A549 (cell line): Measurements from ENCODE around the gene FBRSL1. TPM values are rescaled to one million over a fixed set of nuclear protein-coding genes. Genes with fewer than 3 reads are reported as not detected.

Experiments
- ATAC-seq, 2 experiments: fragments of 200-7000 bp in 1 of 2; fragments of >200 bp in 1 of 2; cut with Nextera tagmentation in 1 of 2; cut with Tn5 transposase in 1 of 2; 3 replicates each; pipeline versions ENCODE4 v1.8.0 to v1.9.1; 2018 to 2020; ENCODE audit warnings: mild to moderate bottlenecking in 1 of 2, moderate library complexity in 1 of 2
- CTCF ChIA-PET: fragments of 300-600 bp; sonication (Branson Sonifier 250); formaldehyde crosslinking; extraction: SDS; loops from one replicate; lab custom pipeline; 2021; ENCODE audit warnings: antibody characterized with exemption, inconsistent platforms; lab: Yijun Ruan, JAX
- POLR2A ChIA-PET: fragments of 350-600 bp; formaldehyde crosslinking; extraction: SDS; loops from one replicate; lab custom pipeline; 2021; ENCODE audit warnings: antibody characterized with exemption, inconsistent platforms; lab: Yijun Ruan, JAX
- DNase-seq, 2 experiments: peaks; one replicate each; pipeline versions ENCODE4 v3.0.0 to v3.0.0-alpha.2; 2011 to 2016; ENCODE audit warnings: low read depth in 1 of 2, low spot score in 1 of 2
- FAIRE-seq: peaks from 2 replicates; lab custom pipeline; 2011; peaks lifted over from hg19 to GRCh38; lab: Jason Lieb, UNC
- H3K27ac ChIP-seq, 2 experiments: fragments of >200 bp; sonication (Bioruptor Twin); formaldehyde crosslinking; 3 replicates each; pipeline ENCODE4 v1.5.1; 2016 to 2017
- H3K4me1 ChIP-seq: fragments of >200 bp; sonication (Bioruptor Twin); formaldehyde crosslinking; 3 replicates; pipeline ENCODE4 v1.6.1; 2016
- H3K4me2 ChIP-seq: fragments of >200 bp; sonication (Bioruptor Twin); formaldehyde crosslinking; 3 replicates; pipeline ENCODE4 v1.6.1; 2016
- H3K4me3 ChIP-seq: fragments of >200 bp; sonication (Bioruptor Twin); formaldehyde crosslinking; 3 replicates; pipeline ENCODE4 v1.5.1; 2016
- H3K9me3 ChIP-seq: fragments of >200 bp; sonication (Bioruptor Twin); formaldehyde crosslinking; 3 replicates; pipeline ENCODE4 v1.6.1; 2016
- CHD4 ChIP-seq: fragments of 200-600 bp; sonication (generic); IDR thresholded peaks from 2 replicates; pipeline ENCODE4 v1.6.1; 2016; ENCODE audit warnings: antibody characterized with exemption, mild to moderate bottlenecking, borderline replicate concordance
- EHF ChIP-seq: fragments of 250-450 bp; sonication (Bioruptor Pico); IDR thresholded peaks from 2 replicates; pipeline ENCODE4 v1.5.0; 2020; ENCODE audit warnings: mild to moderate bottlenecking
- ESRRA ChIP-seq: fragments of 150-350 bp; IDR thresholded peaks from 2 replicates; pipeline ENCODE4 v1.6.1; 2014; ENCODE audit warnings: mild to moderate bottlenecking, low read length, borderline replicate concordance
- FOSB ChIP-seq: fragments of 250-450 bp; sonication (Bioruptor Pico); IDR thresholded peaks from 2 replicates; pipeline ENCODE4 v1.5.0; 2020; ENCODE audit warnings: mild to moderate bottlenecking, moderate library complexity
- FOXS1 ChIP-seq: fragments of 250-450 bp; sonication (Bioruptor Pico); IDR thresholded peaks from 2 replicates; pipeline ENCODE4 v1.5.0; 2020; ENCODE audit warnings: mild to moderate bottlenecking, moderate library complexity
- HOXA7 ChIP-seq: fragments of 250-450 bp; sonication (Bioruptor Pico); IDR thresholded peaks from 2 replicates; pipeline ENCODE4 v1.5.0; 2020; ENCODE audit warnings: mild to moderate bottlenecking, moderate library complexity
- HOXB13 ChIP-seq: fragments of 250-450 bp; sonication (Bioruptor Pico); IDR thresholded peaks from 2 replicates; pipeline ENCODE4 v1.5.0; 2020; ENCODE audit warnings: low read depth, mild to moderate bottlenecking, moderate library complexity
- HOXB5 ChIP-seq: fragments of 250-450 bp; sonication (Bioruptor Pico); IDR thresholded peaks from 2 replicates; pipeline ENCODE4 v1.5.0; 2020; ENCODE audit warnings: mild to moderate bottlenecking, moderate library complexity
- MAZ ChIP-seq: fragments of 150-350 bp; IDR thresholded peaks from 2 replicates; pipeline ENCODE4 v1.6.1; 2014; ENCODE audit warnings: antibody characterized with exemption, low read depth, low read length, borderline replicate concordance
- MYC ChIP-seq: IDR thresholded peaks from 2 replicates; pipeline ENCODE4 v1.6.1; 2012; ENCODE audit warnings: mild to moderate bottlenecking, inconsistent platforms, low read length, improper control_type of control experiment, borderline replicate concordance
- NR3C1 ChIP-seq: fragments of >200 bp; sonication (Bioruptor Twin); formaldehyde crosslinking; IDR thresholded peaks from 3 replicates; pipeline ENCODE4 v1.6.1; 2017
- POLR2A ChIP-seq: IDR thresholded peaks from 2 replicates; pipeline ENCODE4 v1.6.1; 2012; ENCODE audit warnings: mild to moderate bottlenecking, low read length
- RAD21 ChIP-seq, 2 experiments: fragments of >200 bp in 1 of 2; sonication (Bioruptor Twin) in 1 of 2; formaldehyde crosslinking in 1 of 2; IDR thresholded peaks in 1 of 2; conservative IDR thresholded peaks in 1 of 2; 2 replicates in 1 of 2; 3 replicates in 1 of 2; pipeline ENCODE4 v1.6.1; 2012 to 2018; ENCODE audit warnings: inconsistent platforms in 1 of 2
- RARB ChIP-seq: fragments of 250-450 bp; sonication (Bioruptor Pico); IDR thresholded peaks from 2 replicates; pipeline ENCODE4 v1.8.0; 2021; ENCODE audit warnings: mild to moderate bottlenecking, moderate library complexity
- RFX5 ChIP-seq: fragments of 450-650 bp; IDR thresholded peaks from 2 replicates; pipeline ENCODE4 v1.7.1; 2014; ENCODE audit warnings: antibody characterized with exemption, mild to moderate bottlenecking, moderate library complexity
- SMC3 ChIP-seq: fragments of >200 bp; sonication (Bioruptor Twin); formaldehyde crosslinking; IDR thresholded peaks from 3 replicates; pipeline ENCODE4 v1.6.1; 2018; ENCODE audit warnings: inconsistent platforms
- SREBF2 ChIP-seq: fragments of 450-650 bp; IDR thresholded peaks from 2 replicates; pipeline ENCODE4 v1.6.1; 2014; ENCODE audit warnings: mild to moderate bottlenecking, moderate library complexity
- TP53 ChIP-seq: fragments of 250-450 bp; sonication (Bioruptor Pico); IDR thresholded peaks from 2 replicates; pipeline ENCODE4 v1.5.0; 2021; ENCODE audit warnings: mild to moderate bottlenecking, moderate library complexity
- ZC3H11A ChIP-seq: fragments of 450-650 bp; IDR thresholded peaks from 2 replicates; pipeline ENCODE4 v1.6.1; 2014; ENCODE audit warnings: antibody characterized with exemption, mild to moderate bottlenecking
- ZFP36 ChIP-seq: fragments of 450-650 bp; IDR thresholded peaks from 2 replicates; pipeline ENCODE4 v1.6.1; 2014; ENCODE audit warnings: borderline replicate concordance; ENCODE audit not compliant: partially characterized antibody
- ZNF302 ChIP-seq: fragments of 250-450 bp; sonication (Bioruptor Pico); IDR thresholded peaks from 2 replicates; pipeline ENCODE4 v1.9.0; 2021; ENCODE audit warnings: inconsistent platforms, mild to moderate bottlenecking, moderate library complexity
- WGBS: methylation state at CpG from one replicate; pipeline ENCODE4 v1.1.6; 2017; ENCODE audit errors: missing lambda C conversion rate; 5-methylcytosine and 5-hydroxymethylcytosine counted together
- polyA plus RNA-seq, 4 experiments: library from polyadenylated mRNA; depleted of rRNA in 3 of 4; stranded (reverse); fragments of >200 nt; fragmentation: RNase III in 1 of 4; extraction: RNeasy Plus Mini Kit Qiagen cat#74134 plus additional on column Dnase treatment in 1 of 4; gene quantifications; 2 replicates in 3 of 4; 3 replicates in 1 of 4; pipeline ENCODE4 v1.2.3, GENCODE V29; 2011 to 2017
- TF ChIP-seq, protein P1 (sequence below): fragments of >200 bp; sonication (Bioruptor Twin); formaldehyde crosslinking; IDR thresholded peaks from 2 replicates; pipeline ENCODE4 v1.6.1; 2016
- TF ChIP-seq, protein P2 (sequence below): IDR thresholded peaks from 2 replicates; pipeline ENCODE4 v1.6.1; 2012; ENCODE audit warnings: low read depth, borderline replicate concordance
- TF ChIP-seq, protein P3 (sequence below): fragments of 150-350 bp; IDR thresholded peaks from 2 replicates; pipeline ENCODE4 v1.6.1; 2014; ENCODE audit warnings: low read depth, mild to moderate bottlenecking, low read length
- TF ChIP-seq, protein P4 (sequence below): fragments of 250-450 bp; sonication (Bioruptor Pico); IDR thresholded peaks from 2 replicates; pipeline ENCODE4 v1.5.0; 2021; ENCODE audit warnings: mild to moderate bottlenecking, moderate library complexity, borderline replicate concordance
- TF ChIP-seq, protein P5 (sequence below): fragments of 450-650 bp; IDR thresholded peaks from 2 replicates; pipeline ENCODE4 v1.6.1; 2014; ENCODE audit warnings: antibody characterized with exemption
- TF ChIP-seq, protein P6 (sequence below): fragments of >200 bp; sonication (Bioruptor Twin); formaldehyde crosslinking; IDR thresholded peaks from 3 replicates; pipeline ENCODE4 v1.6.1; 2016

FBRSL1 gene
- polyA plus RNA-seq, 2 of the 4 experiments (the other 2 are of a cell fraction) = 3.0 to 32.8 TPM

DNA sequence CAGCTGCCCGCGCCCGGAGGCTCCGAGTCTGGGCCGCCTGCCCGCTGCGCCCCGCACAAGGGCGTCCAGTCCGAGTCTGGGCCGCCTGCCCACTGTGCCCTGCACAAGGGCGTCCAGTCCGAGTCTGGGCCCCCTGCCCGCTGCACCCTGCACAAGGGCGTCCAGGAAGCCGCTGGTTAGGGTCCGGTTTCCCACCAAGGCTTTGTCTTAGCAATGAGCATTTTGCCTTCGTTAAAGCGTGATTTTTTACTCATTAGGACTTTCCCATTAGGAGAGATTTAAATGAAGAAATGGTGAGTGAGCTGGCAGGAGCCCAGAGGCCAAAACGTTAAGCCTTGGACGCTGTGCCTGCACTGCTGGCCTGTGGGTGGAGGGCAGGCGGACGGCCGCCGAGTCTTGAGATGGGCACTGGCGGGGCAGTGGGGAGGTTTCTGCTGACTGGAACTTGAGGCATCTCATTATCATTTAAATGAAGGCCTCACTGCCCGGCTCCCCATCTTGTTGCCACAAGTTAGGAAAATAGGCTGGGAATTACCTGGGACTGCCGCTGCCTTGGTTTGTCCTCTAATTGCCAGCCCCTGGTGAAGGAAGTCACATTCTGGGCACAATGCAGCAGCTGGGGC, 36.0 kb downstream of the FBRSL1 start:
- POLR2A ChIA-PET = no interaction called here
- H3K4me1 ChIP-seq = peaks cover 44% of the 10 kb centered on the region
- no peak overlapping the region for H3K4me3 ChIP-seq
- H3K4me2 ChIP-seq = no peak overlapping the region
- ATAC-seq = no peak
- peaks cover 3% of the 10 kb centered on the region; the same call in 1 of the 3 replicates for H3K9me3 ChIP-seq
- CTCF ChIA-PET = interaction anchor here (1.1 to 5.2 kb wide), 3 partner anchors 36 to 110 kb away, joined by 3 to 50 read pairs (median 11); no protein-coding TSS in a partner anchor
- DNase-seq = no peak
- TF ChIP-seq SREBF2 (no peak), HOXB5 (CRISPR knock-in tag) (no peak), ZC3H11A (no peak), POLR2A (no peak)
- TF ChIP-seq, protein P1, sequence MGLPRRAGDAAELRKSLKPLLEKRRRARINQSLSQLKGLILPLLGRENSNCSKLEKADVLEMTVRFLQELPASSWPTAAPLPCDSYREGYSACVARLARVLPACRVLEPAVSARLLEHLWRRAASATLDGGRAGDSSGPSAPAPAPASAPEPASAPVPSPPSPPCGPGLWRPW = no peak
- no peak overlapping the region for H3K27ac ChIP-seq
- FAIRE-seq = no peak
- WGBS = 92% methylated on average over 28 of the region's 28 CpGs

DNA sequence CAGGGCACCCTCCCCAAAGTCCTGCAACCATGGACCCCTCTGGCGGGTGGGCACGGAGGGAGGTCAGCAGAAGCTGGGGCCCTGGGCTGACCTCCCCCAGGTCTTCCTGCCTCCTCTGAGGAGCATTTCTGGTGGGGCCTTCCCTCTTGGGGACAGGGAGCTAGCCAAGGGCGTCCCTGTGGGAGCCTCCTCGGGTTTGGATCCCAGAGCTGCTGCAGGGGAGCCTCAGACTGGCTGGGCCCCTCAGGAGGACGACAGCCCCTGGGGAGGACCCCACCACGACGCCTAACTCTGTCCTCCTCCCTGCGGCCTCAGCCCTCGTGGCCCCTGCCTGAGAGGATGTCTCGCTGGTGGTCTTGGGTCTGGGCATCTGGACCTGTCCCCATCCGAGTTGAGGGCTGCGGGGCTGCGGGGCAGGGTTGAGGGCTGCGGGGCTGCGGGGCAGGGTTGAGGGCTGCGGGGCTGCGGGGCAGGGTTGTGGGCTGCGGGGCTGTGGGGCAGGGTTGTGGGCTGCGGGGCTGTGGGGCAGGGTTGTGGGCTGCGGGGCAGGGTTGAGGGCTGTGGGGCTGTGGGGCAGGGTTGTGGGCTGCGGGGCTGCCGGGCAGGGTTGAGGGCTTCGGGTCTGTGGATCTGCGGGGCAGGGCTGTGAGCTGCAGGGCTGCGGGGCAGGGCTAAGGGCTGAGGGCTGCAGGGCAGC, 37.4 kb downstream of the FBRSL1 start:
- FAIRE-seq (no peak), ATAC-seq (no peak), DNase-seq (no peak)
- POLR2A ChIA-PET = no interaction called here
- WGBS = 86% methylated on average over 12 of the region's 25 CpGs
- Histone ChIP-seq H3K4me2 (no peak overlapping the region), H3K9me3 (peaks cover 16% of the 10 kb centered on the region), H3K4me3 (no peak overlapping the region), H3K4me1 (peaks cover 31% of the 10 kb centered on the region), H3K27ac (no peak overlapping the region)
- TF ChIP-seq, protein P2, sequence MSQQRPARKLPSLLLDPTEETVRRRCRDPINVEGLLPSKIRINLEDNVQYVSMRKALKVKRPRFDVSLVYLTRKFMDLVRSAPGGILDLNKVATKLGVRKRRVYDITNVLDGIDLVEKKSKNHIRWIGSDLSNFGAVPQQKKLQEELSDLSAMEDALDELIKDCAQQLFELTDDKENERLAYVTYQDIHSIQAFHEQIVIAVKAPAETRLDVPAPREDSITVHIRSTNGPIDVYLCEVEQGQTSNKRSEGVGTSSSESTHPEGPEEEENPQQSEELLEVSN = no peak
- no peak for TF ChIP-seq ZNF302
- TF ChIP-seq RAD21 (conservative IDR thresholded peaks at IDR 0.05 in 1 of 2, IDR thresholded peaks at IDR 0.05 in 1 of 2) = no peak
- no peak for TF ChIP-seq HOXB13 (CRISPR knock-in tag)
- no peak for TF ChIP-seq ESRRA
- TF ChIP-seq FOSB (CRISPR knock-in tag) = no peak
- TF ChIP-seq TP53 (CRISPR knock-in tag) = no peak
- TF ChIP-seq MAZ = no peak
- TF ChIP-seq SREBF2 = no peak
- CTCF ChIA-PET = interaction anchor here (3.2 to 5.2 kb wide), 2 partner anchors 34 to 111 kb away, joined by 11 to 50 read pairs; no protein-coding TSS in a partner anchor

DNA sequence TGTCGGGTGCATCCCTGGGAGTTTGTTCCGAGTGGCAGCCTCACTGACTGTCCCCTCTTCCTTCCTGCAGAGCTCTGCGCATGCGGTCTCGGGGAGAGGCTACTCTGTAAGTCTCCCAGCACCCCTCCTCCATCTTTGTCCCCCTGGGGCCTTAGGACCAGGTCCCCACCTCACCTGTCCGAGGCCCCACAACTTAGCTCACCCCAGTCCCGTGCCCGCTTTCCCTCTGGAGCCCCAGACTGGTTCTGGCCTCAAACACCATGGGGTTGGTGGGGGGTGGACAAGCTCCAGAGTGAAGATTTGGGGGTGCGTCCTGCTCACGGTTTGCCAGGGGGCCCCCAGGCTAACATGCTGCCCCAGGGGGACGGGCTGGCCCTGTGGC, 37.9 kb downstream of the FBRSL1 start:
- peaks cover 22% of the 10 kb centered on the region for H3K9me3 ChIP-seq
- no peak overlapping the region for H3K4me3 ChIP-seq
- H3K4me1 ChIP-seq = peaks cover 26% of the 10 kb centered on the region
- FAIRE-seq = no peak
- ChIA-PET POLR2A (no interaction called here), CTCF (interaction anchor here (1.6 to 5.2 kb wide), 3 partner anchors 34 to 112 kb away, joined by 5 to 50 read pairs (median 11); no protein-coding TSS in a partner anchor)
- ATAC-seq = no peak
- 93% methylated on average over 9 of the region's 11 CpGs for WGBS
- no peak for DNase-seq
- H3K4me2 ChIP-seq = no peak overlapping the region
- no peak overlapping the region for H3K27ac ChIP-seq
- TF ChIP-seq, protein P3, sequence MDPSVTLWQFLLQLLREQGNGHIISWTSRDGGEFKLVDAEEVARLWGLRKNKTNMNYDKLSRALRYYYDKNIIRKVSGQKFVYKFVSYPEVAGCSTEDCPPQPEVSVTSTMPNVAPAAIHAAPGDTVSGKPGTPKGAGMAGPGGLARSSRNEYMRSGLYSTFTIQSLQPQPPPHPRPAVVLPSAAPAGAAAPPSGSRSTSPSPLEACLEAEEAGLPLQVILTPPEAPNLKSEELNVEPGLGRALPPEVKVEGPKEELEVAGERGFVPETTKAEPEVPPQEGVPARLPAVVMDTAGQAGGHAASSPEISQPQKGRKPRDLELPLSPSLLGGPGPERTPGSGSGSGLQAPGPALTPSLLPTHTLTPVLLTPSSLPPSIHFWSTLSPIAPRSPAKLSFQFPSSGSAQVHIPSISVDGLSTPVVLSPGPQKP = no peak
- no peak for TF ChIP-seq RFX5
- TF ChIP-seq, protein P4, sequence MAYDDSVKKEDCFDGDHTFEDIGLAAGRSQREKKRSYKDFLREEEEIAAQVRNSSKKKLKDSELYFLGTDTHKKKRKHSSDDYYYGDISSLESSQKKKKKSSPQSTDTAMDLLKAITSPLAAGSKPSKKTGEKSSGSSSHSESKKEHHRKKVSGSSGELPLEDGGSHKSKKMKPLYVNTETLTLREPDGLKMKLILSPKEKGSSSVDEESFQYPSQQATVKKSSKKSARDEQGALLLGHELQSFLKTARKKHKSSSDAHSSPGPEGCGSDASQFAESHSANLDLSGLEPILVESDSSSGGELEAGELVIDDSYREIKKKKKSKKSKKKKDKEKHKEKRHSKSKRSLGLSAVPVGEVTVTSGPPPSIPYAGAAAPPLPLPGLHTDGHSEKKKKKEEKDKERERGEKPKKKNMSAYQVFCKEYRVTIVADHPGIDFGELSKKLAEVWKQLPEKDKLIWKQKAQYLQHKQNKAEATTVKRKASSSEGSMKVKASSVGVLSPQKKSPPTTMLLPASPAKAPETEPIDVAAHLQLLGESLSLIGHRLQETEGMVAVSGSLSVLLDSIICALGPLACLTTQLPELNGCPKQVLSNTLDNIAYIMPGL (CRISPR knock-in tag) = no peak
- TF ChIP-seq SMC3 = no peak
- TF ChIP-seq RARB (CRISPR knock-in tag) = no peak
- TF ChIP-seq MYC = no peak
- no peak for TF ChIP-seq EHF (CRISPR knock-in tag)
- TF ChIP-seq CHD4 = no peak
- TF ChIP-seq, protein P1 = no peak
- TF ChIP-seq, protein P5, sequence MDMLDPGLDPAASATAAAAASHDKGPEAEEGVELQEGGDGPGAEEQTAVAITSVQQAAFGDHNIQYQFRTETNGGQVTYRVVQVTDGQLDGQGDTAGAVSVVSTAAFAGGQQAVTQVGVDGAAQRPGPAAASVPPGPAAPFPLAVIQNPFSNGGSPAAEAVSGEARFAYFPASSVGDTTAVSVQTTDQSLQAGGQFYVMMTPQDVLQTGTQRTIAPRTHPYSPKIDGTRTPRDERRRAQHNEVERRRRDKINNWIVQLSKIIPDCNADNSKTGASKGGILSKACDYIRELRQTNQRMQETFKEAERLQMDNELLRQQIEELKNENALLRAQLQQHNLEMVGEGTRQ = no peak
- TF ChIP-seq HOXA7 (CRISPR knock-in tag) = no peak
- no peak for TF ChIP-seq NR3C1
- TF ChIP-seq, protein P6, sequence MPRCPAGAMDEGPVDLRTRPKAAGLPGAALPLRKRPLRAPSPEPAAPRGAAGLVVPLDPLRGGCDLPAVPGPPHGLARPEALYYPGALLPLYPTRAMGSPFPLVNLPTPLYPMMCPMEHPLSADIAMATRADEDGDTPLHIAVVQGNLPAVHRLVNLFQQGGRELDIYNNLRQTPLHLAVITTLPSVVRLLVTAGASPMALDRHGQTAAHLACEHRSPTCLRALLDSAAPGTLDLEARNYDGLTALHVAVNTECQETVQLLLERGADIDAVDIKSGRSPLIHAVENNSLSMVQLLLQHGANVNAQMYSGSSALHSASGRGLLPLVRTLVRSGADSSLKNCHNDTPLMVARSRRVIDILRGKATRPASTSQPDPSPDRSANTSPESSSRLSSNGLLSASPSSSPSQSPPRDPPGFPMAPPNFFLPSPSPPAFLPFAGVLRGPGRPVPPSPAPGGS = no peak
- no peak for TF ChIP-seq ZFP36
- TF ChIP-seq FOXS1 (CRISPR knock-in tag) = no peak
